HG03575 (cell line): ENCODE results near the gene ADORA1.

Experiments
- ATAC-seq: cut with Tn5 transposase; IDR thresholded peaks from one replicate; pipeline ENCODE4 v1.9.1; 2021; ENCODE audit not compliant: unreplicated experiment, insufficient number of reproducible peaks, low FRiP score; ENCODE audit errors: extremely low read depth

ADORA1 gene

DNA sequence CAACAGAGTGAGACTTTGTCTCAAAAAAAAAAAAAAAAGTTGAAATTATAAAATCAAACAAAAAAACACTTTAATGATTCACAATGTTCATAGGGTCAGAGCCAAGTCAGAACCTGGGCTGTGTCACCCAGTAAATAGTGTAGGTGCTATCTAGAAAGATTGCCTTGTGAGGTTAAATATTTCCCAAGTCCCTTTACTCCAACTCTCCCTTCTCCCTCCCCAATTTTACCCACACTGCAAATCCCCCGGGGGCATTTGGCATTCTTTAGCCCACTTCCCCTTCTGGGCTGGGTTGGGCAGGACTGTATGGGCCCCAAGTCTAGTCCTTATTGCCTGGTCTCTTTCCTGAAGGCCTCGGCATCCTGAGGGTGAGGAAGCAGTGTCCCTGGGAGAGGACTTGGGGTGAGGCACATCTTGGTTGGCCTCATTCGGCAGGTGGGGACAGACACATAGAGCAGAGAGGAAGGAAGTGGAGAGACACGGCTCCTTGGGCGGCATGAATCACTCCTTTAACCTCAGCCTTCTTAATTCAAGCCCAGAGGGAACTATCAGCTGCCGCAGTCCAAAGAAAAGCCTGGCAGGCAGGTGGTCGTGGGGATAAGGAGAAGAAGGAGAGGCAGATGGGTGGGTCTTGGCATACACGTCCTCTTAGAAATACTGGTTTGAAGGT lies 8.2 kb downstream of the ADORA1 start:
- no peak for ATAC-seq

DNA sequence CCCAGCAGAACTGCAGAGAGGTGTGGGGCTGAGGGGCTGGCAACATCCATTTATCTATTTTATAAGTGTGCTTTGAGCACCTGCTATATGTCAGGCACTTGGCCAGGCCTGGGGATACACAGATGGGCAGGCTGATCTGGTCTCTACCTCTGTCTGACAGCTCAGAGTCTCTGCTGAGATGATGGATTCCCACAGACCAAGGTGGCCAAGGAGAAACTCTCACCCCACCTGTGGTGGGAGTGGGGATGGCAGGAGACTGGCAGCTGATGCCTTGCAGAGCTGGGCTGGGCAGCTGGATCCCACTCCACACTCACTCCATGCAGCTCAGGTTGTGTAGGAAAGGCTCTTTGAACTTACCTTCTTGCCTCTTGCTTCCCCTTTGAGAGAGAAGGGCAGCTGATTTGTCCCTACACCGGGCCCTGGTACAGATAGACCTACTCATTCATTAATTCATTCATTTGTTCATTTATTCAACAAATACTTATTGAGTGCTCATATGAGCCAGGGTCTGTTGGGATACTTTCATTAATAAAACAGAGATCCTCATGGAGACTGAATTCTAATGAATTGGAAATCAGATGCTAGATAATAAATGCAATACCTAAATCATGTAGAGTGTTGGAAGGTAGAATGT lies 9.0 kb downstream of the ADORA1 start:
- no peak for ATAC-seq

DNA sequence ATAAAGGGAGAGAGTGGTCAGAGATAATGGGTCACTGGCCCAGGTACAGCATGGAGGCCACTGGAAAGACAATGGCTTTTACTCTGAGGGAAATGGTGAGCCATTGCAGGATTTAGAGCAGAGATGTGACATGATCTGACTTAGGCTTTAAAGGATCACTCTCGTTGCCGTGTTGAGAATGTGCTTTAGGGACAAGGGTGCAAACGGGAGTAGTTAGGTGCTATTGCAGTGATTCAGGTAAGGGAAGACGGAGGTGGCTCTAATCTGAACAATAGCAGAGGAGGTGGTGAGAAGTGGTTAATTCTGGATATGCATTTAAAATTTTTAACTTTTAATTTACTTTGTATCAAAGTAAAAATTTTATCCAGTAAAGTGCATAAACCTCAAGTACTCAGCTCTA lies 9.8 kb downstream of the ADORA1 start:
- no peak for ATAC-seq

DNA sequence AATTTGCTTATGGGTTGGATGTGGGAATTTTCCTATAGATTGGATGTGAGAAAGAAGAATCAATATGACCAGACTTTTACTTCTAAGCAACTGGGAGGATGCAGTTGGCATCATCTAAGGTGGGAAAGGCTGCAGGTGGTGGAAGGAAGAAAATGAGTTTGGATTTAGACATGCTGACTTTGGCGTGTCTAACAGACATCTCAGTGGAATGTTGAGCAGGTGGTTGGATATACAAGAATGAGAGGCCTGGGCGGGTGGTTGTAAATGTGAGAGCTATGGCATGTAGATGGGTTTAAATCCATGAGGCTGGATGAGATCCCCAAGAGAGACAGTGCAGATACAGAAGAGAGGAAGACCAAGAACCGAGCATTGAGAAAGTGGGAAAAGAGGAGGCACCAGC lies 10.5 kb downstream of the ADORA1 start:
- no peak for ATAC-seq

DNA sequence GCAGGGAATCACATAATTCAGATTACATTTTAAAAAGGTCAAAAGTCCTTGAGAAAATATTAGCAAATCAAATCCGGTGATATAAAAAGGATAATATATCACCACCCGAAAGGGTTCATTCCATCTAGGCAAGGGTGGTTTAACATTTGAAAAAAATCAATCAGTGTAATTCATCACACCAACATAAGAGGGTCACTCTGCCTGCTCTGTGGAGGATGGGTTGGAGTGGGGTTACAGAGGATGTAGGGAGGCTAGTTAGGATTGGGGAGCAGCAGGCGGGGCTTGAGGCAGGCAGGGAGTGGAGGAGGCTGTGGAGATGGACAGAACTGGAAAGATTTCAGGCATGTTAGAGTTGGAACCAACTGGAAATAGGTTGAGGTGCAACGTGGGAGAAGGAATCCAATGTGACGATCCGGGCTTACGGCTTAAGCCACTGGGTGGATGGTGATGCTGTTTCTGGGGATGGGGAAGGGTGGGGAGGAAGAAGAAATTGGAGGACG lies 12.5 kb downstream of the ADORA1 start:
- no peak for ATAC-seq

DNA sequence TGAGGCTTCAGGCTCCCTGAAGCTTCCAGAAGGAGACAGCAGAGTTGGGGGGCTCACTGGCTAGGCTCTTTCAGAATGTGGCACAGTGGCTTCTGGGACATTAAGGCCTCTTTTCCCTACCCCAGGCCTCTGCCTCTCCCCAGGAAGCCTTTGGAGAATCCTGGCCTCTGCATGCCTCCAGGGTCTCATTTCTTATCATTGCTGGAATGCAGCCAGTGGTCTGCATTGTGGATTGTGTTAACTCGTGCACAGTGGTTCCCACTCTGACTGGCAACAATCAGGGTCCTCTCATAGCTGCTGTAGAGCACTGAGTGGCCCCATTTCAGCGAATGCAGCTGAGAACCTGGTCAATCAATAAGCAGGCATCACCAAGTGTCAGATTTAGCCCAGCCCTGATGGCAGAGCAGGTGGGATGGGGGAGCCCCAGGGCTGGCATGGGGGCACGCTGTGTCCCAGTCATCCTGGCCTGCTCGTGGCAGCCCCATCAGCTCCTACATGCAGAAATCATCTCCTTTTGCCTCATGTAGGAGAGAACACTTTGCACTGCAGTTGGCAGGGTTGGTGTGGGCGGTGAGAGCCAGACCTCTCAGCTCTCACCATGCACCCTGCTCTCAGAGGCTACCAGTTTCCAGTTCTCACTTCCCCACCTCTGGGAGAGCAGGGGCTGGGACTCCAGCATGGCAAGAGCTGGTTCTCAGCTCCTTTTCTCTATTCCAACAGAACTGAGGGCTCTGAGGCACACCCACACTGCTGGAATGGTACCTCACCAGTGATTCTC lies 13.4 kb downstream of the ADORA1 start:
- no peak for ATAC-seq

DNA sequence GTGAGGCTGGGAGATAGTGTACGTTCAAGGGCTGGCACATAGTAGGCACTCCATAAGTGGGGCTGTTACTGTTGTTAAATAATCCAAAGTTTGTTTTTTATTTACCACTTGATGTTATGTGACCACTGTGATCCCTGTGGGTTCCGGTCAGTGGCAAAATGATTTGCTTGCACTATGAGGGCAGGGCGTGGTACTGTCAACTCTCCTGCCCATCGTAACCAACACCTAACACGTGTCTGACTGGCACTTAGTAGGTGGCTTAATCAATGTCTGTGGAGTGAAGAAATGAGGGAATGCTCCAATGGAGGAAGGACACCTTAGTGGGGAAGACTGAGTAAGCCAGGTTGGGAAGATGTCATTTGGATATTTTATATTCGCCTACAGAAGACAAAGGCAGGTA lies 14.6 kb downstream of the ADORA1 start:
- no peak for ATAC-seq

DNA sequence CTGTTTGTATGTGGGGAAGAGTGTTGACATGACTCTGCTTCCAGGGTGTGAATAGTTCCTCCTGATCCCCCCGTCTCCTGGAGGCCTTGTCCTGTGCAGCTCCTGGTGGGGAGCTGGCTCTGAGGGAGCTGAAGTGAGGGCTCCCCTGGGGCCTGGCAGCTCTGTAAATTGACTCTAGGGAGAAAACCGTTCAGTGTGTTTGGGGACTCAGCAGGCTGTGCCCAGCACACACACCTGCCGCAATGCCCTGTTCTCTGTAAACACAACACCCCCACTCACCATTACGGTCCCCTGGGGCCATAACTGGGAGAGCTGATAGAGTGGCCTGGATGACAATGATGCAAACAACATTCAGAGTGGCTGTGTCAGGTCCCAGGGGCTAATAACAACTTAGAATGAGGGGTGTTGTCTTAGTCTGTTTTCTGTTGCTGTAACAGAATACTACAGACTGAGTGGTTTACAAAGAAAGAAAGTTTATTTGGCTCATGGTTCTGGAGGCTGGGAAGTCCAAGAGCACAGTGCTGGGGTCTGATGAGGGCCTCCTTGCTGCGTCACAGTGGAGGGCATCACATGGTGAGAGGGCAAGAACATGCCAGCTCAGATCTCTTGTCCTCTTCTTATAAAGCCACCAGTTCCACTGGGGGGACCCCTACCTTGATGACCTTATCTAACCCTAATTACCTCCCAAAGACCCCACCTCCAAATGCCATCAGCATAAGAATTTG lies 15.3 kb downstream of the ADORA1 start:
- no peak for ATAC-seq

DNA sequence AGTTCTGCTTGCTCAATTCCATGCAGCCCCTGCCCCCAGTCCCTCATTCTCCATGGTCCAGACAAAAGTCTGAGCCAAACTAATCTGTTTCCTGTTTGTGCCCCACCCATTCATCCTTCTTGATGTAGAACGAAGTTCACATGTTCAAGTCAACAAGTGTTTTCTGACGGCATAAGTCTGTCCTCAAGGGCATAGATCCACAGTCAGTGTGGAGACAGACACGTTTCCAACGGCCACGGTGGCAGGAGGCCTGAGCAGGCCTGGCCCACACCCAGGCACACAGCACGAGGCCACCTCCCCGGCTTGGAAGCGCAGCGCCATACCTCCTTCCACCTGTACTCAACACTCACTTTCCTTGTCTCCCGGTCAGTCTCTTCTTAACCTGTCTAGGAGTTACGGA lies 16.1 kb downstream of the ADORA1 start:
- no peak for ATAC-seq

DNA sequence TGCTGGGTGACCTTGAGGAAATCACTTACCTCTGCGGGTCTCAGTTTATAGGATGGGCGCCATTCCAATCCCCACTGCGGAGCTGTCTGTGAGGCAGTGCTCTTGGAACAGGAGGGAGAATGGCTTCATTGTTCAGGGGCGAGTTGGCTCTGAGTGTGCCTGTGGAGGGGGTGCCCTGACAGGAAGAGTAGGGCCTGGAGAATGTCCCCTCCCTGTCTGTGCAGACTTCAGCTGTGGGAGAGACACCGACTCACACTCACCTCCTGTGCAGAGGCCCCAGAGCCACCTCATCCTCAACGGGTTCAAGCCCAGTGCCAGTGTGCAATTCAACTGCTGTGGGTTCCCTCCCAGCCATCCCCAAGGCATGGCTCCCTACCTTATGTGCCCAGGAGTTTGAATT lies 17.1 kb downstream of the ADORA1 start:
- ATAC-seq, result no peak

DNA sequence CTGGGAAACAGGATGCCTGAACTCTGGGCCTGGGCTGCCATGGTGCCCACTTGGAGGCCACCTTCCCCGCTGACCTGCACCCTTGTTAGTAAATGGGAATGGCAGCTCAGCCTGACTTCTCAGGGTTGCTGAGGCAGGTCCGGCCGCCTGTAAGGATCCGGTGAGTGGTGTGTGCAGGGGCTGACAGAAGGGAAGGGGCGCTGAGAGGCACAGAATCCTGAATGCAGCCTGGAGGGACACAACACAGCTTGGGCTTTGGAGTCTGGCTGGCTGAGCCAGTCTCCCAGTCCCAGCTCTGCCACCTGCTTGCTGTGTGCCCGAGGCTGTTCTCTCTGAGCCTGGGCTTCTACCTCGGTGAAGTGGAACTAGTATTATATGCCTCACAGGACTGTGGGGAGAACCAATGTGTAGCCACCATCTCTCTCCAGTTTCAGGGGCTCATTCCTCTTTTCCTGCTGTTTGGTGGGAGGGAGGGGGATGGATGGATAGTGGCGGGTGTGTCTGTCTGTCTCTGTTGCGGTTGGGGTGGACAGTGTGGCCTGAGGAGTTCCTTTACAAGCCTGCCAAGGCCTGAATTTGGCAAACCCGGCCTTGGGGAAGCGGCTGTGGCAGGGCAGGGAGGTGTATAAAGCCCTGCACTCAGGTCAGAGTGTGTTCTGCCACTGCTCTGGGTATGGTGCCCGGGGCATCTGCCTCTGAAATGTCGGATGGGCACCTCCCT lies 18.0 kb downstream of the ADORA1 start:
- no peak for ATAC-seq

DNA sequence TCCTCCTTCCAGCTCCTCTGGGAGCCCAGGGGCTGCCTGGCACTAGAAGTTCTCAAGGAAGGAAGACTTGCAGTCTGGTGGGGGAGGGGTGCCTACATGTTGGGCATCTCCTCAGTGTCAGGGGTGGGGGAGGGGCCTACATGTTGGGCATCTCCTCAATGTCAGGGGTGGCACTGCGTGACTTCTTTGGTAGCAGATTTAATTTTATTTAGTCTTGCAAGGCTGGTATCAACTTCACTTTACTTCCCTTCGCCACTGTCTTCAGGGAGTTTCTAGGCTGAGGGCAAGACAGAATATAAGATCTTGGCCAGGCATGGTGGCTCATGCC lies 18.5 kb downstream of the ADORA1 start:
- ATAC-seq, result no peak

DNA sequence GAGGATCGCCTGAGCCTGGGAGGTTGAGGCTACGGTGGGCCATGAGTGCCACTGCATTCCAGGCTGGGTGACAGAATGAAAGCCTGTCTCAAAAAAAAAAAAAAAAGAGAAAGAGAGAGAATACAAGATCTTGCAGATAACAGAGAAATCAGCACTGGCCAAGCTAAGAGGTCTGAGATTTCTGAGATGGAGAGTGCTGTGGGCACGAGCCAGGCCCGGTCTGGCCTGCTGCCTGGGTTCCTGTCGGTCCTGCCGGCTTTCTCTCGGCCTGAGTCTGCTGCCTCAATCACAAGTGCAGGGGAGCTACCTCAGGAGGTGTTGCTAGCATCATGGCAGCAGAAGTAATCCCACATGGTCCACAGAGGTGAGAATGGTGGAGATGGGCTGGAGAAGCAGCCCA lies 19.0 kb downstream of the ADORA1 start:
- ATAC-seq, result no peak

DNA sequence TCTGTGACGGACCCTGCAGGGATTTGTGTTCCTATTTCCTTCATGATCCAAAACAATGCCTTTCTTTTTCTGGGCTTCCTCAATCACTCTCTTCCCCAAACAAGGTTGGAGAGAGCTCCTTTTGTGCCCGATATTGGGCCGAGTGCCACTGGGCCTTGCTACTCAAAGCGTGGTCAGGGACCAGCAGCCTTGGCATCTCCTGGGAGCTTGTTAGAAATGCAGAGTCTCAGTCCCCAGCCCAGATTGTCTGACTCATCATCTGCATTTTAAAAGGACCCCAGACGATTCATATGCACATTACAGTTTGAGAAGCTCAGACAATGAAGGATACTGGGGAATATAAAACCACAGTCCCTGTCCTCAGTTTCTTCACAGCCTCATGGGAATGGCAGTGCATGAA lies 19.9 kb downstream of the ADORA1 start:
- no peak for ATAC-seq

DNA sequence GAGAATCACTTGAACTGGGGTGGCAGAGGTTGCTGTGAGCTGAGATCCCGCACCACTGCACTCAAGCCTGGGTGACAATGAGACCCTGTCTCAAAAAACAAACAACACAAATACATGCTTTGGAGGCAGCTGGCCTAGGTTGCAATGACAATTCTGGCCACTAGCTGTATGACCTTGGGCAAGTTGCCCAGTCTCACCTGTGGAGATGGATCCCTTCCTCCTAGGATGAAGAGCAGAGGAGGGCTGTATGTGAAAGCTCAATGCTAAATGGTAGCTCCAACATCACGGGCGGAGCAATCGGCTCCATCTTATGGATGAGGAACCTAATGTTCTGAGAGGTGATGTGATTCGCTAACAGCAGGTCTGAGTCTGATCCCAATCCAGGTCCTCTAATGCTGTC lies 20.6 kb downstream of the ADORA1 start:
- no peak for ATAC-seq

DNA sequence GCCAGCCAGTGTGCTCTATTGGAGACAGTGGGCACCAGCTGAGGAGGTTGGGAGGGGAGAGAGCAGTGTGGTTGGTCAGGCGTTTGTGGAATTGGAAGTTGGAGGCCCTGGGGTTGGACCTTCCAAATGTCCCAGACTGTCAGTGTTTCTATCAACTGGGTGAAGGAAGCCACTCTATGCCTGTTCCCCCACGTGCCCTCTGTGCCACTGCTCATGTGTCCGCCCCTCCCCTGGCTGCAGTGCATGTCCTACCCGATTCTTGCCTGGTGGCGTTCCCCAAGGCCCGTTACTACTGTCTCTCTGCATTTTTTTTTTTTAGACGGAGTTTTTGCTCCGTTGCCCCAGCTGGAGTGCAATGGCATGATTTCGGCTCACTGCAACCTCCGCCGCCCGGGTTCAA lies 21.1 kb downstream of the ADORA1 start:
- ATAC-seq, result no peak

DNA sequence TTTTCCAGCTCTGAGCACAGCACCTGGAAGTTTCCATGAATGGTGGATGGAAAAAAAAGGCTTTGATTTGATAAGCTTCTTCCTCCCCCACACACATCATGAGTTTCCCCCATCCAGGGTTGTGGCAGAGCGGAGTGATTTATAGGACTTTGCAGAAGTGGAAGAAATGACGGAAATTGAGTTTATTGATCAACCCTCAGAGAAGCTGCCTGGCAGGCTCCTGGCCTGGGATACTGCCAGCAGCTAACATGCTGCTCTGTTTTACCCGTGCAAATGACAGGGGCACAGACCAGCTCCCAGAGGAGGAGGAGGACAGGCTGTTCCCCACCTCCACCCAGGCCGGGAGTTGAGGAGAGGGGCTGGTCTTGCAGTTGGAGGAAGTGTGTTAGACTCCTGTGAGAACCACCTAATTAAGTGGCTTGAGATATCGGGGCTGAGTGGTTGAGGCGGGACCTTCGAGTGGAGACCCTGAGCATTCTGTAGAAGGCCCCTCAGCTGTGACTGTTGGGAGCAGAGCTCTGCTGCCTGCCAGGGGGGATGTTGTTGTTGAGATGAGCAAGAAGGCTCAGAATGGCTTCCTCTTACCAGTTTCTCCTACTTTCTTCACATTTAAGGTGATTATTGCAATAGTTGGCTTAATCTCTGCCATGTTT lies 21.8 kb downstream of the ADORA1 start:
- ATAC-seq, result no peak

DNA sequence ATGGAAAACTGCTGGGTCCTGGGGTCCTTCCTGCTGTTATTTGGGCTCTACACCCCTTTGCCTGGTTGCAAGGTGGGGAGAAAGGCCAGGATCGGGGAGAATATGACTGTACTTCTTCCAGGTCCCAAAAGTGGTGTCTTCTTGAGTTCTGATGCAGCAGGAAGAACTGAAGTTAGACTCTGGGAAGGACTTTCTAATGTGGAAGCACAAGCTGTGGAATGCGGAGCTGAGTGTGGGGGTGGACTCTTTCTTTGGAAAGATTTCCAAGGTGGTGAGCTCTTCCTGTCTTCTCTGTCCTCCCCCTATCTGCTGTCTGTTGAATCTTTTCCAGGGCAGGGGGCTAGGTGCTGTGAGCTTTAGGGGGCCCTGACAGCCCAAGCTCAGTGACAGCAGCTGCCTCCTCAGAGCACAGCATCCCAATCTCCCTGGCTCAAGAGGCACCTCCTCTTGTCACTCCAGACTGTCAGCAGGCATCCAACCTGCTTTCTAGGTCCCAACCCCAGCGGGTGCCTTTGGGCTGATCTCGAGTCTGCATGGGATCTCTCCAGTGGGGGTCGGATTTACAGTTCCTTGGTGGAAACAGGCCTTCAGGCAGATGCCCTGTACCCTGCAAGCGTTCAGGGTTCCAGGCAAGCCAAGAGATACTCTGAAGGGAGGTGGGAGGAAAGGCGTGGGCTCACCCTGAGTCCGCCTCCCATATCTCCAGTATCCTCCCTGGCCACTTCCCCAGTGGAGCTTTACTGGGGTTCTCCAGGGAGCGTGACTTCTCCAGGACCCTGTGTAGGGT lies 23.2 kb downstream of the ADORA1 start:
- ATAC-seq, result no peak
